Loucy (cell line): ENCODE results near the gene COL9A2.

Experiments
- H2AFZ ChIP-seq: fragments of 200-600 bp; sonication (generic); 2 replicates; pipeline ENCODE4 v1.6.0; 2016; ENCODE audit warnings: antibody characterized with exemption, mild to moderate bottlenecking, low read length, moderate library complexity
- H3F3A ChIP-seq: fragments of 200-600 bp; 2 replicates; pipeline ENCODE4 v1.6.0; 2016; ENCODE audit warnings: antibody characterized with exemption, low read depth, mild to moderate bottlenecking
- H3K27me3 ChIP-seq: fragments of 200-600 bp; sonication (generic); 2 replicates; pipeline ENCODE4 v1.6.1; 2014; ENCODE audit warnings: low read length, mild to moderate bottlenecking; ENCODE audit not compliant: insufficient read depth, poor library complexity, severe bottlenecking
- H3K36me3 ChIP-seq: fragments of 200-600 bp; sonication (generic); 2 replicates; pipeline ENCODE4 v1.6.1; 2016; ENCODE audit warnings: low read length; ENCODE audit not compliant: insufficient read depth
- H3K4me1 ChIP-seq: fragments of 200-600 bp; sonication (generic); 2 replicates; pipeline ENCODE4 v1.5.1; 2014; ENCODE audit warnings: low read length, mild to moderate bottlenecking; ENCODE audit not compliant: insufficient read depth, poor library complexity, severe bottlenecking
- H3K4me2 ChIP-seq: fragments of 200-600 bp; sonication (generic); 2 replicates; pipeline ENCODE4 v1.6.0; 2014; ENCODE audit warnings: antibody characterized with exemption, low read length, low read depth, mild to moderate bottlenecking; ENCODE audit not compliant: poor library complexity, severe bottlenecking
- H3K4me3 ChIP-seq: fragments of 200-600 bp; sonication (generic); 2 replicates; pipeline ENCODE4 v1.5.1; 2014; ENCODE audit warnings: low read length, mild to moderate bottlenecking, mixed read lengths; ENCODE audit not compliant: poor library complexity, severe bottlenecking
- H3K79me2 ChIP-seq: fragments of 200-600 bp; sonication (generic); 2 replicates; pipeline ENCODE4 v1.6.1; 2014; ENCODE audit warnings: low read length; ENCODE audit not compliant: insufficient read depth
- H3K9ac ChIP-seq: fragments of 200-600 bp; sonication (generic); 2 replicates; pipeline ENCODE4 v1.6.0; 2014; ENCODE audit warnings: mild to moderate bottlenecking, low read depth, low read length, moderate library complexity; ENCODE audit not compliant: poor library complexity, severe bottlenecking
- H3K9me2 ChIP-seq: fragments of 200-600 bp; sonication (generic); replicated peaks from 2 replicates; pipeline ENCODE4 v1.6.1; 2016; ENCODE audit warnings: low read depth, low read length, mixed read lengths
- H3K9me3 ChIP-seq: fragments of 200-600 bp; sonication (generic); 2 replicates; pipeline ENCODE4 v1.6.1; 2014; ENCODE audit warnings: mild to moderate bottlenecking, antibody characterized with exemption, low read length, low read depth; ENCODE audit not compliant: insufficient read depth
- H4K20me1 ChIP-seq: fragments of 200-600 bp; sonication (generic); 2 replicates; pipeline ENCODE4 v1.6.0; 2014; ENCODE audit warnings: antibody characterized with exemption, low read length, mild to moderate bottlenecking; ENCODE audit not compliant: insufficient read depth, poor library complexity, severe bottlenecking
- CTCF ChIP-seq: fragments of 200-600 bp; sonication (generic); conservative IDR thresholded peaks from 2 replicates; pipeline ENCODE4 v1.5.1; 2014; ENCODE audit warnings: mild to moderate bottlenecking, antibody characterized with exemption, low read length
- EZH2phosphoT487 ChIP-seq: fragments of 200-600 bp; IDR thresholded peaks from 2 replicates; pipeline ENCODE4 v1.6.1; 2018; ENCODE audit warnings: antibody characterized with exemption, mild to moderate bottlenecking, moderate library complexity, borderline replicate concordance

Gene COL9A2

GRCh38 chr1:40273547-40274166 is 43.4 kb downstream of the COL9A2 start:
- no peaks in the 10 kb centered on the region for H3K27me3 ChIP-seq
- no peak overlapping the region for H3K4me3 ChIP-seq
- H3K36me3 ChIP-seq, result peaks cover 49% of the 10 kb centered on the region
- H3K9ac ChIP-seq, result no peak overlapping the region
- H2AFZ ChIP-seq, result no peak overlapping the region
- TF ChIP-seq EZH2phosphoT487, result no peak
- no peak for TF ChIP-seq CTCF
- H3K4me2 ChIP-seq, result no peak overlapping the region
- no peaks in the 10 kb centered on the region for H3F3A ChIP-seq
- no peaks in the 10 kb centered on the region for H3K4me1 ChIP-seq
- no peaks in the 10 kb centered on the region for H3K9me2 ChIP-seq
- no peaks in the 10 kb centered on the region for H3K79me2 ChIP-seq
- no peaks in the 10 kb centered on the region for H4K20me1 ChIP-seq
- no peaks in the 10 kb centered on the region for H3K9me3 ChIP-seq

- Histone ChIP-seq H3K9me2 (no peaks in the 10 kb centered on the region), H3K4me1 (no peaks in the 10 kb centered on the region), H3K4me3 (no peak overlapping the region), H3K9ac (no peak overlapping the region), H3F3A (no peaks in the 10 kb centered on the region), H4K20me1 (peaks cover 3% of the 10 kb centered on the region), H3K27me3 (no peaks in the 10 kb centered on the region), H3K79me2 (no peaks in the 10 kb centered on the region), H3K36me3 (peaks cover 58% of the 10 kb centered on the region), H3K9me3 (no peaks in the 10 kb centered on the region), H2AFZ (no peak overlapping the region), H3K4me2 (no peak overlapping the region)
- no peak for TF ChIP-seq EZH2phosphoT487
These were observed 44.4 kb downstream of the COL9A2 start for GRCh38 chr1:40272653-40273213.

DNA sequence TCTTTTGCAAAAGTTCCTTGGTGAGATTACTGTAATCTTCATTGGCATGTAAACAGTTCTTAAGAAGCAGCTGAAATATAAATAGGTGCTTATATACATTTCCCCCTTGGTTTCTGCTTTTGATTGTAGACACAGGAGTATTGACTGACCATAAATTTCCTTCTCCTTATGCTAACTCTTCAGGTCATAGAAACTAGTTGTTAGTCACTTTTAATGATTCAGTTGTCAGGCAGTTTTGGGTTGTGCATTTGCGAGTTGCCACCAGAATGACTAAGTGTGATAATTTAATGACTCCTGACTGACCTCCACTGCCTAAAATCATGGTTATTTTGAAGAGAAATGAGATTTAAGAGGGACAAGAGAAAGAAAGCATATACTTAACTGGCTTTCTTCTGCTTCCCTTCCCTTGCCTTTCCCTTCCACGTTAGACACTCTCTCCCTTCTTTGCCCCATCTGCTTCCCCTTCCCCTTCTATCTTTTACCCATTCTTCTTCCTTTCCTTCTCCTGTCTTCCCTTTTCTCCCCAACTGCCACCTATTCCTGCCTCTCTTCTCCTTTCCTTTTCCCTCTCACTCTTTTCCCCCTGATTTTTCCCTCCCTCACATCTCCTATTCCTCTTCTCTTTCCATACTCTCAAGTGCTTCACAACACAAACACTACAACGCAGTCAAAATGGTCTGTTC is 46.8 kb downstream of the COL9A2 start:
- Histone ChIP-seq H3K4me3 (no peak overlapping the region), H3K4me1 (no peaks in the 10 kb centered on the region), H3F3A (no peaks in the 10 kb centered on the region), H3K9me2 (no peaks in the 10 kb centered on the region), H4K20me1 (peaks cover 3% of the 10 kb centered on the region), H3K27me3 (no peaks in the 10 kb centered on the region), H3K36me3 (peaks cover 51% of the 10 kb centered on the region), H3K4me2 (no peak overlapping the region), H3K79me2 (peaks cover 11% of the 10 kb centered on the region; the same call in 1 of the 2 replicates), H2AFZ (no peak overlapping the region), H3K9me3 (no peaks in the 10 kb centered on the region), H3K9ac (no peak overlapping the region)
- TF ChIP-seq CTCF (no peak), EZH2phosphoT487 (no peak)
